BLaER1 treated with 17β-estradiol and CSF1 and Interleukin-3, amounts not matched to agents 10 nM and 100 nM (cell line): ENCODE results near the gene MTA1.

Source experiments
- H3K27ac ChIP-seq, 11 experiments: shearing (Covaris generic); formaldehyde crosslinking; 2 replicates each; pipeline ENCODE4 v1.8.1; 2022
- H3K27me3 ChIP-seq, 11 experiments: shearing (Covaris generic); formaldehyde crosslinking; 2 replicates each; pipeline ENCODE4 v1.8.1; 2022
- H3K36me3 ChIP-seq, 11 experiments: shearing (Covaris generic); formaldehyde crosslinking; 2 replicates each; pipeline ENCODE4 v1.8.1; 2022
- H3K4me1 ChIP-seq, 10 experiments: shearing (Covaris generic); formaldehyde crosslinking; 2 replicates each; pipeline ENCODE4 v1.8.1; 2022
- H3K4me2 ChIP-seq, 11 experiments: shearing (Covaris generic); formaldehyde crosslinking; 2 replicates each; pipeline ENCODE4 v1.8.1; 2022
- H3K4me3 ChIP-seq, 10 experiments: shearing (Covaris generic); formaldehyde crosslinking; 2 replicates each; pipeline ENCODE4 v1.8.1; 2022
- H3K9ac ChIP-seq, 11 experiments: shearing (Covaris generic); formaldehyde crosslinking; 2 replicates each; pipeline ENCODE4 v1.8.1; 2022
- H3K9me3 ChIP-seq, 11 experiments: shearing (Covaris generic); formaldehyde crosslinking; replicated peaks in 1 of 11; 2 replicates each; pipeline ENCODE4 v1.8.1; 2022
- H4K20me1 ChIP-seq, 11 experiments: shearing (Covaris generic); formaldehyde crosslinking; 2 replicates each; pipeline ENCODE4 v1.8.1; 2022
- Cebpa-rat ChIP-seq, 11 experiments: shearing (Covaris generic); IDR thresholded peaks; 2 replicates each; pipeline ENCODE4 v1.8.1; 2022

The MTA1 gene

GRCh38 chr14:105491366-105491973 lies 71.8 kb downstream of the MTA1 start:
- Histone ChIP-seq H3K36me3 (peaks cover 0 to 28% (median 0%) of the 10 kb centered on the region in 11 experiments; a peak in 10 of 22 replicates), H3K9me3 (no peaks in the 10 kb centered on the region), H3K4me3 (peak overlapping the region; percentile 65 to 89 (median 81)), H4K20me1 (peaks cover 0 to 47% (median 17%) of the 10 kb centered on the region in 11 experiments; a peak in 16 of 22 replicates), H3K9ac (peak overlapping the region; percentile 76 to 94 (median 91); a peak in 21 of 22 replicates), H3K27ac (peak overlapping the region in 10 of 11 experiments; percentile 82 to 96 (median 92); a peak in 21 of 22 replicates), H3K27me3 (peaks cover 10 to 24% (median 23%) of the 10 kb centered on the region in 11 experiments), H3K4me1 (peaks cover 29 to 49% (median 41%) of the 10 kb centered on the region in 10 experiments), H3K4me2 (peak overlapping the region; percentile 71 to 96 (median 86))
- no peak for TF ChIP-seq Cebpa-rat (IDR thresholded peaks at IDR 0.05)

GRCh38 chr14:105492031-105492970 lies 72.7 kb downstream of the MTA1 start:
- no peaks in the 10 kb centered on the region for H3K9me3 ChIP-seq
- H3K36me3 ChIP-seq: peaks cover 0 to 32% (median 0%) of the 10 kb centered on the region in 11 experiments; a peak in 10 of 22 replicates
- peaks cover 2 to 16% (median 14%) of the 10 kb centered on the region in 11 experiments for H3K27me3 ChIP-seq
- H3K4me1 ChIP-seq: peaks cover 21 to 40% (median 33%) of the 10 kb centered on the region in 10 experiments
- no peak for TF ChIP-seq Cebpa-rat (IDR thresholded peaks at IDR 0.05)
- peak overlapping the region in 9 of 10 experiments; percentile 74 to 89 (median 84); a peak in 13 of 20 replicates for H3K4me3 ChIP-seq
- peak overlapping the region in 6 of 11 experiments; percentile 8 to 90 (median 22); a peak in 5 of 22 replicates for H3K9ac ChIP-seq
- peaks cover 0 to 55% (median 17%) of the 10 kb centered on the region in 11 experiments; a peak in 16 of 22 replicates for H4K20me1 ChIP-seq
- H3K4me2 ChIP-seq: peak overlapping the region; percentile 34 to 96 (median 86); a peak in 20 of 22 replicates
- no peak overlapping the region; a peak in 2 of 22 replicates for H3K27ac ChIP-seq

DNA sequence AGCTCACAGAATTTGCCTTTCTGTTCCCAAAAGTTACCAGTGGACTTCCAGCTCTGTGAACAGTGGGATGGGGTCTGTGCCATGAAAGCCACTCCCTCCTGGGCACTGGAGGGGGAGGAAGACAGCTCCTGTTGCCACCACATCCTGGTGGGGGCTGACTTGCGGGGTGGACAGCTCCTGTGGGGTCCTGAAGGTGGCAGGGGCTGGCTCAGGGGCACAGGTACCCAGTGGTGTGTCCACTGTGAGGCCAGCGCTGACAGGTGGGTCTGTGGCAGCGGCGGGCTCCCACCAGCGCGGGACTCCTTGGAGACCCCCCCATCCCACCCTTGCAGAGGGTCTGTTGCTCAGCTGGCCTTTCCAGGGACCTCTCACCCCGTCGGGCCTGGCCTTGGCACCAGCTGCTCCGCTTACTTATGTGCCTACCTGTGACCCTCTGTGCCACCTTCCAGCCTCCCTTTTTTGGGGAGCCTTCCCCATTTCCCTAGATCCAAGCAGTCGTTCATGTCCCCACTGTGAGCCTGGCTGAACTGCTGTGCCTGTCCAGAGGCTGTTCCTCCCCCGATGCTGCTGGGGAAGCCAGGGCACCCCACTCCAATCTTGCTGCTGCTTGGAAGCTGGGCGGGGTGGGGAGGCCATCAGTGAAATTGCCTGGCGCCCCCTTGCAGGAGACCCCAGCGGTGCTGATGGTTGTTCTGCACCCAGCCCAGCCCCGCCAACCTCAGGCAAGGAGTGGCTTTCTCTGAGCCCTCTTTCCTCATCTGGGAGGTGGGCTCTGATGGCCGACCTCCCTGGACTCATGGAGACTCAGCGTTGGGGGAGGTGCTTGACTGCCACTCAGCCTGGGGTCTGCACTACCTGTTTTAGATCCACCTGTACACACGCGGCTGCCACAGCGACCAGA lies 73.6 kb downstream of the MTA1 start:
- Histone ChIP-seq H4K20me1 (peaks cover 0 to 65% (median 17%) of the 10 kb centered on the region in 11 experiments; a peak in 17 of 22 replicates), H3K36me3 (peaks cover 0 to 42% (median 5%) of the 10 kb centered on the region in 11 experiments; a peak in 12 of 22 replicates), H3K9ac (peak overlapping the region in 1 of 11 experiments; percentile 14; a peak in 1 of 22 replicates), H3K27me3 (peaks cover 0 to 7% (median 6%) of the 10 kb centered on the region in 11 experiments; a peak in 10 of 22 replicates), H3K27ac (no peak overlapping the region), H3K9me3 (no peaks in the 10 kb centered on the region), H3K4me1 (peaks cover 14 to 31% (median 24%) of the 10 kb centered on the region in 10 experiments), H3K4me3 (no peak overlapping the region), H3K4me2 (no peak overlapping the region)
- TF ChIP-seq Cebpa-rat (IDR thresholded peaks at IDR 0.05): no peak

DNA sequence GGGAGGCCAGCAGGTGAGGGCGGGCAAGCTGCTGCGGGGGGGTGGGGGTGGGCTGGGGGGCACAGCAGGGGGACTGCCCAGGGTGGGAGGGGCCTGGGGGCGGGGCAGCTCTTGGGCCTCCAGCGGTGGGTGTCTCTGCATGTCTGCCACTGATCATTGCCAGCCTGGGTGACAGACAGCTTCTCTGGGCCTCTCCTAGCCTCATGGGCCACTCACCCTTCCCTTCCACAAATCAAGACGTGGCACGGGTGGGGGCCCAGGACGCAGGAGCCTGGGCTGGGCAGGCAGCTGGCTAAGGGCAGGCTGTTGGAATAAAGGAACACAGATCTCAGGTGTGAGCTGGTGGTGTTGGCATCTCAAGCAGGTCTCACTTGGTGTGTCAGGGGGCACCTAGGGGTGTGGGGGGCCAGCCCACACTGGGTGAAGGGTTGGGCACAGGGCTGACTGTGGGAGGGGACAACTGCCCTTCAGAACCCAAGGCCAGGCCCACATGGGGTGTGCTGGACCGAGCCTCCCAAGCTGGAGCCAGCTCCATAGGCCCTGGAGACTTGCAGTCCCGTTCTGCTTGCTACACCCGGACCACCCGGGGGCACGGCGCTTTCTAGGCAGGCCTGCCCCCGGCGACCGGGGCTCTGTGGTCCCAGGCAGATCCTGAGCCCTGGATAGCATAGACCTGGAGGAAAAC lies 74.4 kb downstream of the MTA1 start:
- H3K9me3 ChIP-seq: no peaks in the 10 kb centered on the region
- TF ChIP-seq Cebpa-rat (IDR thresholded peaks at IDR 0.05): no peak
- peaks cover 6 to 23% (median 16%) of the 10 kb centered on the region in 10 experiments for H3K4me1 ChIP-seq
- H3K27ac ChIP-seq: no peak overlapping the region
- no peak overlapping the region; a peak in 1 of 22 replicates for H3K9ac ChIP-seq
- no peak overlapping the region for H3K4me2 ChIP-seq
- H4K20me1 ChIP-seq: peaks cover 0 to 70% (median 17%) of the 10 kb centered on the region in 11 experiments; a peak in 17 of 22 replicates
- no peaks in the 10 kb centered on the region for H3K27me3 ChIP-seq
- H3K4me3 ChIP-seq: no peak overlapping the region
- peaks cover 0 to 50% (median 12%) of the 10 kb centered on the region in 11 experiments; a peak in 14 of 22 replicates for H3K36me3 ChIP-seq

- Histone ChIP-seq H3K4me1 (peaks cover 1 to 18% (median 11%) of the 10 kb centered on the region in 10 experiments; a peak in 18 of 20 replicates), H3K4me3 (no peak overlapping the region), H3K9ac (no peak overlapping the region; a peak in 1 of 22 replicates)
Observed at GRCh38 chr14:105494606-105494929, 74.9 kb downstream of the MTA1 start.

GRCh38 chr14:105495101-105495989 lies 75.7 kb downstream of the MTA1 start:
- H3K36me3 ChIP-seq: peaks cover 0 to 52% (median 12%) of the 10 kb centered on the region in 11 experiments; a peak in 14 of 22 replicates

More at GRCh38 chr14:105494606-105494929, 74.9 kb downstream of the MTA1 start:
- no peak overlapping the region for H3K27ac ChIP-seq
- H4K20me1 ChIP-seq: peaks cover 0 to 70% (median 13%) of the 10 kb centered on the region in 11 experiments; a peak in 17 of 22 replicates
- peaks cover 0 to 52% (median 12%) of the 10 kb centered on the region in 11 experiments; a peak in 14 of 22 replicates for H3K36me3 ChIP-seq
- H3K27me3 ChIP-seq: no peaks in the 10 kb centered on the region
- no peaks in the 10 kb centered on the region for H3K9me3 ChIP-seq
- no peak overlapping the region for H3K4me2 ChIP-seq
- TF ChIP-seq Cebpa-rat (IDR thresholded peaks at IDR 0.05): no peak

More at GRCh38 chr14:105495101-105495989, 75.7 kb downstream of the MTA1 start:
- Histone ChIP-seq H3K27ac (no peak overlapping the region), H3K9me3 (no peaks in the 10 kb centered on the region), H3K27me3 (no peaks in the 10 kb centered on the region), H4K20me1 (peaks cover 0 to 78% (median 13%) of the 10 kb centered on the region in 11 experiments; a peak in 17 of 22 replicates), H3K9ac (no peak overlapping the region; a peak in 1 of 22 replicates), H3K4me3 (no peak overlapping the region), H3K4me1 (peaks cover 0 to 13% (median 10%) of the 10 kb centered on the region in 10 experiments; a peak in 17 of 20 replicates), H3K4me2 (no peak overlapping the region)
- no peak for TF ChIP-seq Cebpa-rat (IDR thresholded peaks at IDR 0.05)
